ENCODE results near the gene KIF3B. TPM values are rescaled to one million over a fixed set of nuclear protein-coding genes. Genes with fewer than 3 reads are reported as not detected.

KIF3B gene
- total RNA-seq, 1 donor, result 39.4 TPM

GRCh38 chr20:32362901-32363364 lies 85.5 kb downstream of the KIF3B start:
- Histone ChIP-seq H3K9me3 (ENCODE audit: low read depth, low read length) (no peaks in the 10 kb centered on the region), H3K4me3 (ENCODE audit: insufficient read depth, low read length) (no peak overlapping the region), H3K36me3 (ENCODE audit: insufficient read depth, low read length) (peaks cover under 1% of the 10 kb centered on the region), H3K4me1 (ENCODE audit: insufficient read depth, low read length) (peaks cover 26% of the 10 kb centered on the region), H3K4me2 (ENCODE audit: insufficient read depth, low read length) (peak overlapping the region; percentile 19), H3K27me3 (ENCODE audit: insufficient read depth, low read length) (no peaks in the 10 kb centered on the region), H3K27ac (ENCODE audit: low read depth, low read length) (peak overlapping the region; percentile 12), H3K79me2 (ENCODE audit: insufficient read depth, low read length) (peaks cover 92% of the 10 kb centered on the region), H4K20me1 (ENCODE audit: insufficient read depth, low read length) (peaks cover 72% of the 10 kb centered on the region), H2AFZ (ENCODE audit: low read length) (no peak overlapping the region)
- TF ChIP-seq, protein P1, sequence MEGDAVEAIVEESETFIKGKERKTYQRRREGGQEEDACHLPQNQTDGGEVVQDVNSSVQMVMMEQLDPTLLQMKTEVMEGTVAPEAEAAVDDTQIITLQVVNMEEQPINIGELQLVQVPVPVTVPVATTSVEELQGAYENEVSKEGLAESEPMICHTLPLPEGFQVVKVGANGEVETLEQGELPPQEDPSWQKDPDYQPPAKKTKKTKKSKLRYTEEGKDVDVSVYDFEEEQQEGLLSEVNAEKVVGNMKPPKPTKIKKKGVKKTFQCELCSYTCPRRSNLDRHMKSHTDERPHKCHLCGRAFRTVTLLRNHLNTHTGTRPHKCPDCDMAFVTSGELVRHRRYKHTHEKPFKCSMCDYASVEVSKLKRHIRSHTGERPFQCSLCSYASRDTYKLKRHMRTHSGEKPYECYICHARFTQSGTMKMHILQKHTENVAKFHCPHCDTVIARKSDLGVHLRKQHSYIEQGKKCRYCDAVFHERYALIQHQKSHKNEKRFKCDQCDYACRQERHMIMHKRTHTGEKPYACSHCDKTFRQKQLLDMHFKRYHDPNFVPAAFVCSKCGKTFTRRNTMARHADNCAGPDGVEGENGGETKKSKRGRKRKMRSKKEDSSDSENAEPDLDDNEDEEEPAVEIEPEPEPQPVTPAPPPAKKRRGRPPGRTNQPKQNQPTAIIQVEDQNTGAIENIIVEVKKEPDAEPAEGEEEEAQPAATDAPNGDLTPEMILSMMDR (IDR thresholded peaks at IDR 0.05; ENCODE audit: extremely low read depth, low read depth, low read length), result no peak
- DNase-seq (ENCODE audit: insufficient read length, low spot score, missing footprints), result peak; percentile 79

- DNase-seq (ENCODE audit: insufficient read length, low spot score, missing footprints), result no peak
- peaks cover 4% of the 10 kb centered on the region for H3K36me3 ChIP-seq (ENCODE audit: insufficient read depth, low read length)
- H3K4me2 ChIP-seq (ENCODE audit: insufficient read depth, low read length), result no peak overlapping the region
- no peaks in the 10 kb centered on the region for H3K9me3 ChIP-seq (ENCODE audit: low read depth, low read length)
- H2AFZ ChIP-seq (ENCODE audit: low read length), result no peak overlapping the region
- H3K27me3 ChIP-seq (ENCODE audit: insufficient read depth, low read length), result no peaks in the 10 kb centered on the region
- peaks cover 27% of the 10 kb centered on the region for H3K4me1 ChIP-seq (ENCODE audit: insufficient read depth, low read length)
- no peak overlapping the region for H3K4me3 ChIP-seq (ENCODE audit: insufficient read depth, low read length)
- peak overlapping the region; percentile 6 for H3K27ac ChIP-seq (ENCODE audit: low read depth, low read length)
- H4K20me1 ChIP-seq (ENCODE audit: insufficient read depth, low read length), result peaks cover 77% of the 10 kb centered on the region
- peaks cover 97% of the 10 kb centered on the region for H3K79me2 ChIP-seq (ENCODE audit: insufficient read depth, low read length)
- TF ChIP-seq, protein P1 (IDR thresholded peaks at IDR 0.05; ENCODE audit: extremely low read depth, low read depth, low read length), result no peak
Observed at GRCh38 chr20:32363492-32363891, 86.0 kb downstream of the KIF3B start.

- Histone ChIP-seq H3K4me1 (ENCODE audit: insufficient read depth, low read length) (peaks cover 27% of the 10 kb centered on the region), H2AFZ (ENCODE audit: low read length) (no peak overlapping the region), H3K36me3 (ENCODE audit: insufficient read depth, low read length) (peaks cover 13% of the 10 kb centered on the region), H3K4me2 (ENCODE audit: insufficient read depth, low read length) (no peak overlapping the region), H3K9me3 (ENCODE audit: low read depth, low read length) (no peaks in the 10 kb centered on the region), H3K27ac (ENCODE audit: low read depth, low read length) (no peak overlapping the region), H4K20me1 (ENCODE audit: insufficient read depth, low read length) (peaks cover 77% of the 10 kb centered on the region), H3K4me3 (ENCODE audit: insufficient read depth, low read length) (no peak overlapping the region), H3K79me2 (ENCODE audit: insufficient read depth, low read length) (peaks cover 99% of the 10 kb centered on the region), H3K27me3 (ENCODE audit: insufficient read depth, low read length) (no peaks in the 10 kb centered on the region)
- TF ChIP-seq, protein P1 (IDR thresholded peaks at IDR 0.05; ENCODE audit: extremely low read depth, low read depth, low read length), result no peak
- DNase-seq (ENCODE audit: insufficient read length, low spot score, missing footprints), result no peak
Observed at GRCh38 chr20:32364554-32365208, 87.2 kb downstream of the KIF3B start.

DNA sequence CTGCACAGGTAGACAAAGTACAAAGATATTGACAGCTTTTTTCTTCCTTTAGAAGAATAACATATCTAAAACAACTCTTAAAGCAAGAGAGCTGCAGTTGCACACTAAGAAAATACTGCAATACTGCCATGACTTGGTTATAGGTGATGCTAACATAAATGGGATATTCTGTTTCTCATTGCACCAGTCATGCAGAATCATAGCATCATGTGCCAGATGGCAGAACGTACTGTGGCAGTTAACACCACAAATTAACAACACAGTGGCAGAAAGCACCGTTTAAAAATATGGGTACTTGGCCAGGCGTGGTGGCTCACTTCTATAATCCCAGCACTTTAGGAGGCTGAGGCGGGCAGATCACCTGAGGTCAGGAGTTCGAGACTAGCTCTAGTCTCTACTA lies 88.1 kb downstream of the KIF3B start:
- Histone ChIP-seq H4K20me1 (ENCODE audit: insufficient read depth, low read length) (peaks cover 71% of the 10 kb centered on the region), H3K79me2 (ENCODE audit: insufficient read depth, low read length) (peaks cover 99% of the 10 kb centered on the region), H3K27me3 (ENCODE audit: insufficient read depth, low read length) (no peaks in the 10 kb centered on the region), H2AFZ (ENCODE audit: low read length) (no peak overlapping the region), H3K9me3 (ENCODE audit: low read depth, low read length) (no peaks in the 10 kb centered on the region), H3K4me1 (ENCODE audit: insufficient read depth, low read length) (peaks cover 24% of the 10 kb centered on the region), H3K4me3 (ENCODE audit: insufficient read depth, low read length) (no peak overlapping the region), H3K36me3 (ENCODE audit: insufficient read depth, low read length) (peaks cover 22% of the 10 kb centered on the region), H3K27ac (ENCODE audit: low read depth, low read length) (no peak overlapping the region), H3K4me2 (ENCODE audit: insufficient read depth, low read length) (no peak overlapping the region)
- no peak for DNase-seq (ENCODE audit: insufficient read length, low spot score, missing footprints)
- TF ChIP-seq, protein P1 (IDR thresholded peaks at IDR 0.05; ENCODE audit: extremely low read depth, low read depth, low read length), result no peak
